Activated CD4-positive, CD25-positive, alpha-beta regulatory T cell treated with anti-CD3 and anti-CD28 coated beads, Interleukin-2, amount 50 U/mL, for 24 hours (primary cell): ENCODE measurements around the gene SLC13A5.
"Not testable (repeated sequence)": the region's sequence is repeated elsewhere in the genome, so short reads cannot be mapped to it uniquely, and the experiment has no call there.

Source experiments
- ATAC-seq, 2 donors: fragments of 150-1000 bp; cut with Tn5 transposase; one replicate each; pipeline ENCODE4 v1.10.0; 2021; ENCODE audit warnings: mild to moderate bottlenecking in 1 of 2, moderate library complexity in 1 of 2

SLC13A5 gene

GRCh38 chr17:6683081-6683684 is 30.0 kb downstream of the SLC13A5 start:
- ATAC-seq, result no peak

- no peak for ATAC-seq
Observed at GRCh38 chr17:6682339-6682738, 30.8 kb downstream of the SLC13A5 start.

- no peak for ATAC-seq
Observed at GRCh38 chr17:6681671-6682070, 31.5 kb downstream of the SLC13A5 start.

GRCh38 chr17:6681176-6681575 is 32.0 kb downstream of the SLC13A5 start:
- ATAC-seq, result no peak

- ATAC-seq, result no peak
Observed at GRCh38 chr17:6679241-6679640, 33.9 kb downstream of the SLC13A5 start.

- no peak for ATAC-seq
Observed at GRCh38 chr17:6677946-6678345, 35.2 kb downstream of the SLC13A5 start.

- peak in 1 of 2 donors; percentile 13 for ATAC-seq
Observed at GRCh38 chr17:6677158-6677831, 35.9 kb downstream of the SLC13A5 start.

- ATAC-seq, result no peak
Observed at GRCh38 chr17:6676802-6677157, 36.4 kb downstream of the SLC13A5 start.

- ATAC-seq, result no peak
Observed at GRCh38 chr17:6675201-6675825, 37.9 kb downstream of the SLC13A5 start.

- no peak for ATAC-seq
Observed at GRCh38 chr17:6674586-6674985, 38.6 kb downstream of the SLC13A5 start.

- ATAC-seq, result no peak
Observed at GRCh38 chr17:6671431-6671830, 41.7 kb downstream of the SLC13A5 start.

GRCh38 chr17:6670999-6671398 is 42.2 kb downstream of the SLC13A5 start:
- ATAC-seq, result no peak

- ATAC-seq, result no peak
Observed at GRCh38 chr17:6670571-6670970, 42.6 kb downstream of the SLC13A5 start.

- ATAC-seq, result no peak
Observed at GRCh38 chr17:6669479-6670212, 43.5 kb downstream of the SLC13A5 start.

GRCh38 chr17:6668727-6669425 is 44.3 kb downstream of the SLC13A5 start:
- ATAC-seq, result no peak

GRCh38 chr17:6668219-6668618 is 45.0 kb downstream of the SLC13A5 start:
- no peak for ATAC-seq

GRCh38 chr17:6667516-6667915 is 45.7 kb downstream of the SLC13A5 start:
- ATAC-seq, result no peak

- ATAC-seq, result no peak
Observed at GRCh38 chr17:6666557-6666956, 46.6 kb downstream of the SLC13A5 start.

- peak in 1 of 2 donors; percentile 59 for ATAC-seq
Observed at GRCh38 chr17:6666077-6666521, 47.1 kb downstream of the SLC13A5 start.

- ATAC-seq, result not testable (repeated sequence)
Observed at GRCh38 chr17:6663200-6663599, 50.0 kb downstream of the SLC13A5 start.

- no peak for ATAC-seq
Observed at GRCh38 chr17:6661464-6661848, 51.7 kb downstream of the SLC13A5 start.

- ATAC-seq, result no peak
Observed at GRCh38 chr17:6660805-6661463, 52.2 kb downstream of the SLC13A5 start.
